Limb (tissue), 2 donors: ENCODE results near the gene HPCA.
A peak's percentile ranks its signal among the peaks of the same experiment; 100 is the strongest.

Experiments
- DNase-seq, 2 donors: peaks; one replicate each; pipeline ENCODE4 v3.0.0-alpha.2; 2016; ENCODE audit errors: extremely low spot score in 2 of 2

The HPCA gene

DNA sequence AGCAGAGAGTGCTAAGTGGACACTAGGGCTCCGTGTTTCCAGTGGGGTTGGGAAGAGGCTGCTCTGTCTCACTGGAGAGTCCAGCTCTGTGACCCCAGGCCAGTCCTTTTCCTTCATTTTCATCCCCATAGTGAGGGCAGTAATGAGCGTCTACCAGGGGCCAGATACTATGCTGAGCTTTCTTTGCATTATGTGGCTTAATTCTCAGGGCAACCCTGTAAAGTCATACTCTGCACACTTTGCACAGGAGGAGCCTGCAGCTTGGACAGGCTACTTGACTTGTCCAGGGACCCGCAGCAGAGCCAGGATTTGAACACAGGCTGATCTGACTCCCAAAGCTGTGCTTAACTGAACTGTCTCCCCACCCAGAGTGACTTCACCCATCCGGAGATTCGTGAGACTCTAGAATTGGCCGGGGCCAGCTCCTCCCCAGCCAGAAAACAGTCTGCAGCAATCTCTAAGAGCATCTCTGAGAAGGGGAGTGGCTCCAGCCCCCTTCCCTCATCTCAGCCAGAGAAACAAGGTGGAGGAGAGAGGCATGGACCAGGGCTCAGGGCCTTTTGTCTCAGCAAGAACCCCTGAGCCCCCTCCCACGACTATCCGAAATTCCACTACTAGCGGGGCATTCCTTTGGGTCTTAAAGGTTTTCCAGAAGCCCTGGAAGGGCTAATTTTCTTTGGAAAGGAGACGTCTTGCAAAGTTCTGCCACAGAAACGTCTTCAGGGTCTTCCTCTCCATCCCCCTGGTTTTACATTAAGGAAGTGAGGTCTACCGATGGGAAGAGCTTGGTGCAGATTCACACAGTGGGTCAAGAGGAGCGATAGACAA is 14.7 kb upstream of the HPCA start:
- peak; percentile 44 to 51 for DNase-seq

DNA sequence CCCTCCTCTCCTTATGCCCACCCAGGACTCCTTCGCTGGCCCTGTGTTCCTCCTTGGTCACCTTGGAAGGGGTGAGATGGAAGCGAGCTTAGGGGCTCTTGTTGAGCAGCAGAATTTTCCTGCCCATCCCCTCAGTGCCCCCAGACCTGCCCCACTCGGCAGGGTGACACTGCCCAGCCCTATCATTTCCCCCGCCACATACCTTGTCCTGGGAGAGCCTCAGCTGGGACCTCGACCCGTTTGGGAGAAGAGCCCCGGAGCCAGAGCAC is 14.2 kb upstream of the HPCA start:
- no peak for DNase-seq

DNA sequence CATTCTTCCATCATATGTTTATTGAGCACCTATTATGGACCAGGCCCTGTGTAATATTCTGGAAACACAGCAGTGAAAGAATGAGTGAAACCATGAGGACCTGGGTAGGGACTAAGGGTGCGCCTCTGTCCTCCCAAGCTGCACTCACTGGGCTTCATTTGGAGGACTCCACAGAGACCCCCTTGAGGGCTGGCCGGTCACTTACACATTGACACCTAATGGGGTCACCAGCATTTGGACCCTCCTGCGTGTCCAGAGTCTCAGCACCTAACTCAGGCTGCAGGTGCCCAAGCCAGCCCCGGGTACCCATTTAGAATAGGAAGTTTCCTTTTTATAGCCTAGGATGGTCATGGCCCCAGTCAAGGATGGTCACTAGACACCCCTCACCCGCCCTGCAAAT is 12.8 kb upstream of the HPCA start:
- no peak for DNase-seq

DNA sequence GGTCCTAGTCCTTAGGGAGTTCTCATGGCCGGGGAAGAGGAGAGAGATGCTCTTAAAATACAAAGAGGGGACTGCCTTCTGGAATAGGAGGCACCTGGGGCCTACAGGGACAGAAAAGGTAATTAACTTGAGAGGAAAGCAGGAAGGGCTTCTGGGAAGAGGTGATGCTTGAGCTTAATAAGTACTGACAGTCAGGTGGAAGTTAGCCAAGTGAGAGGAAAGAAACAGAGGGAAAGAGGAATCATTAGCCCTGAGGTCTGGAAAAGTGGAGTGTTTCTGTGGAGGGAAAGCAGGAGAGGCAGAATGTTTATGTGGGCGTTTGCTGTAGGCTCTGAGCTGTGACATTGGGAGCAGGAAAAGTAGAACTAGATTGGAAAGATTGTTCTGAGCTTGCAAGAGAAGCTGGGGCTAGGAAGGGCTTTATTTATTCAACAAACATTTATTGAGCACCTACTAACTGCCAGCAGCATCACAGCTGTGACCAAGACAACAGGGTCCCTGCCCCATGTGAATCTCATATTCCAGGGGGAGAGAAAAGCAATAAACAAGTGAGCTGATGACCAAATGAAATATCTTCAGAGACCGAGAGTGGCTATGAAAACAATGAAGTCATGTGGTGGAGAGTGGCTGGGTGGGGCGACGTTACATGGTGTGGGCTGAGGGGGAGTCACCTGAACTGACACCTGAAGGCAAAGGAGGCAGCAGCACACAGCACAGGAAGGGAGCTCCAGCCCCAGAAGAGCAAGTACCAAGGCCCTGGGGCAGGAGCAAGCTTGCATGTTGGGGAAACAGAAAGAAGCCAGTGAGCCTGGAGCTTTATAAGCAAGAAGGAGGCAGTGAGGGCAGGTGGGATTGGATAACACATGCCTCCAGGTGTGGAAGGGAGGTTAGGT is 11.2 kb upstream of the HPCA start:
- DNase-seq = no peak

DNA sequence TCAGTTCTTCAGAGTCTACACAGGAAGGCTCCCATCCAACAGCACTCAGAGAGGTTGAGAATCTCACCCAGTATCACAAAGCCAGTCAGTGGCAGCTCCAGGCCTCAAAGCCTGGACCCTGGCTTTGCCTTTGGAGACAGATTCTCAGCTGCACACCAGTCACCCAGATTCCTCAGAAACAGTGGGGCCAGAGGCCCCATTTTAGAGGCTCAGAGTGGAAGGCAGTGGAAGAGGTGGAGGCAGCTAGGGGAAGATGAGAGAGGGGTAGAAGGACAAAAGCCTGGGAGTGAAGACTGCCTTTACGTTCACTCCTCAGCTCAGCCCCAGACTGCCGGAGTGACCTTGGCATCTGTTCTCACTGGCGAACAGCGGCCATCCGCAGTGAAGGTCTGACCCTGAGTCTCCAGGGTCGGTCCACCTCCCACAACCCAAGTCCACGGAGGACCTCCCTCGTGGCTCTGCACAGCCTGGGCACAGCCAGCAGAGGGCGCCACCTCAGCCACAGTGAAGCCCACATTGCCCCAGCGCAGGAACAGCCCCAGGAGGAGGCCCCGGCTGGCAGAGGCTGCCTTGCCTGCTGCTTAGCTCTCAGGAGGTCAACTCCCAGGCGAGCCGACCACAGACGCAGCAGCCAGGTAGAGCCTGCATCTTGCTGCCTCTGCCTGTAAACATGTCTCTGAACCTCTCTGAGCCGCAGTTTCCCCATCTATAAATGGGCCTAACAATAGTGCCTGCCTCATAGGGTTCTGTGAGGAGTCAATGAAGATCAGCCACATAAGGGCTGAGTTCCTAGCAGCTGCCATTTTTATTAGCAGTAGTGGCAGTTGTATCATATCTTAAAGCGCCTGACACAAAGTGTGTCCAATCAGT is 9.7 kb upstream of the HPCA start:
- DNase-seq = peak in 1 of 2 donors; percentile 66

DNA sequence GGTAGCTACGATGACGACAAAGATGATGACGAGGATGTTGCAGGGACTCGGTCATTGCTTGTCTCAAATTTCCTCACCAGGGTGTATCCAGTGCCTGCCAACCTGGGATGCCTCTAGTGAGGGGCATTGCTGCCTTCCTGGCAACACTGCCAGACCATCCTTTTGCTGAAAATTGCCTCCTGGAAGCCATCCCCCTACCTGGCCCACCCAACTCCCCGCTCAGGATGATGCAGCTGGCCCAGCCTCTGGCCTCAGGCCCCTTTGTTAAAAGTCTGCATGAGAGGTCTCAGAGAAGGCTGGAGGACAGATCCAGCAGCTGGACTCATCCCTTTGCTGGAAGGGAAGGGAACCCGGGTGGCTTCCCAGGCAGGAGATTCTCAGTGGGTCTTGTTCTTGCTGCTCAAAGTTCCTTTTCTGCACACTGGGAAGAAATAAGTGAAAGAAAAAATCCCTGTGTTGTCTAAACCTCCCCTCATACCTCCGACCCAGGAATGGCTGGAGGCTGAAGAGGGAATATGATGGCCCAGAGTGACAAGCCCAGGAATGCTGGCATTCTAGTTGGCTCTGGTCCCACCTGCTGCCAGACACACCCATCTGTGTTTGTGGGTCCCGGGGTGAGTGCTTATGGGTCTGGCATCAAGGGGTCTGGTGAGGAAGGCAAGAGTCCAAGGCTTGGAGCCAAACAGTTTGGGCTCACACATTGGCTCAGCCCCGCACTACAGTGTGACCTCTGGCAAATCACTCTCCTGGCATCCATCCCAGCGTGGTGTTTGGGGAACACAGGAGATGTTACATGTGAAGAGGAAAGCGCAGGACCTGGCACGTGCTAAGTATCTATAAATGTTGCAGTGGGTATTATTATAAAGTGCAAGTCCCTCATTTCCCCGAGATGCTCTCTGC is 8.8 kb upstream of the HPCA start:
- DNase-seq = no peak

DNA sequence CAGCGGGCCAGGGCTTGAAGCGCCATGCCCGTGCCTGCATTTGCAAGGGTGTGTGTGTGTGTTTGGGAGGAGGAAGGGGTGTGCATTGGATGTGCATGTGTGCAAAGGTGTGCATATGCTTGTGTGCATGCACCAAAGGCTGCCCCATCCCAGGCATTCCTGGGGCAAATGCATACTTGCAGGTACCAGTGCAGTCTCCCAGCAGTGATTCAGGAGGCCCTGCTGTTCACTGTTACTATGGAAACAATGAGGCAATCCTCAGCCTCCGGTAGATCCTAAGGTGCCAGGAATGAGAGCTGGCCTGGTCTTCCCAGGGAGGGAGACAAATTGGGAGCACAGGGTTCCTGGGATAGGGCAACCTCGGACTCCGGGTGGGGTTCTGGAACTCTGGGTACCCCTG is 8.1 kb upstream of the HPCA start:
- no peak for DNase-seq

DNA sequence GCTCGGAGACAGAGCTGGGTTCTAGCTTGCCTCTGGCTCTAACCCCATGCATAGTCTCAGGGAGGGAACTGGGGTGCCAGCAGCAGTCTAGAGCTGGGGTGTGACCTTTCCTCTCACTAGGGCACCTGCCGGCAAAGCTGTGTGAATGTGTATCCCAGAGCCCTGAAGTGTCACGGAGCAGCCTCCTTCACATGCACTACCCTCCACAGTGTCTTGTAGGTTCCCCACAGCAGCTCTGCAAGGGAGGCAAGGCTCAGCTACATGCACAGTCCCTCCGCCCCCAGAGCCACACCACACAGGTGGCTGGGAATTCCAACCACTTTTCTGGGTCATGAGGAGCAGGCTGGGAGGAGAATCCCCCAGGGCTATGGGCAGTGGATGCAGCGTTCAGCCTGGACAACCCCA is 7.7 kb upstream of the HPCA start:
- DNase-seq = no peak

DNA sequence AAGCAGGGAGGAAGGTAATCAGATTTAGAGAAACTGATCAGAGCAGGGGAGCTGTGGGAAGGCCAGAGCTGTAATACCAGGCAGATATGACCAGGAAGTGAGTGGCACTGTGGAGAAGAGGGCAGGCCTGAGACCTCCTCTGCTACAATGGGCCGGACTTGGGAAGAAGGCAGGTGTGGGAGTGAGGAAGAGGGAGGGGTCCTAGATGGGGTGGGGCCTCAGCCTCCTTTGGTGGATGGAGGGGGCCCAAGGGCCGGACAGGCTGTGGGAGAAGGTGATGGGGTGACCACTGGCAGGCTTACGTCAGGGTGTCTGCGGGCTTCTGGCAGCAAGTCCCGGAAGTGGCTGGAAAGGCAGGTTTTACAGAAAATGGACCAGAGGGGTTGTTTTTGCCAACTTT is 5.0 kb upstream of the HPCA start:
- DNase-seq = no peak

DNA sequence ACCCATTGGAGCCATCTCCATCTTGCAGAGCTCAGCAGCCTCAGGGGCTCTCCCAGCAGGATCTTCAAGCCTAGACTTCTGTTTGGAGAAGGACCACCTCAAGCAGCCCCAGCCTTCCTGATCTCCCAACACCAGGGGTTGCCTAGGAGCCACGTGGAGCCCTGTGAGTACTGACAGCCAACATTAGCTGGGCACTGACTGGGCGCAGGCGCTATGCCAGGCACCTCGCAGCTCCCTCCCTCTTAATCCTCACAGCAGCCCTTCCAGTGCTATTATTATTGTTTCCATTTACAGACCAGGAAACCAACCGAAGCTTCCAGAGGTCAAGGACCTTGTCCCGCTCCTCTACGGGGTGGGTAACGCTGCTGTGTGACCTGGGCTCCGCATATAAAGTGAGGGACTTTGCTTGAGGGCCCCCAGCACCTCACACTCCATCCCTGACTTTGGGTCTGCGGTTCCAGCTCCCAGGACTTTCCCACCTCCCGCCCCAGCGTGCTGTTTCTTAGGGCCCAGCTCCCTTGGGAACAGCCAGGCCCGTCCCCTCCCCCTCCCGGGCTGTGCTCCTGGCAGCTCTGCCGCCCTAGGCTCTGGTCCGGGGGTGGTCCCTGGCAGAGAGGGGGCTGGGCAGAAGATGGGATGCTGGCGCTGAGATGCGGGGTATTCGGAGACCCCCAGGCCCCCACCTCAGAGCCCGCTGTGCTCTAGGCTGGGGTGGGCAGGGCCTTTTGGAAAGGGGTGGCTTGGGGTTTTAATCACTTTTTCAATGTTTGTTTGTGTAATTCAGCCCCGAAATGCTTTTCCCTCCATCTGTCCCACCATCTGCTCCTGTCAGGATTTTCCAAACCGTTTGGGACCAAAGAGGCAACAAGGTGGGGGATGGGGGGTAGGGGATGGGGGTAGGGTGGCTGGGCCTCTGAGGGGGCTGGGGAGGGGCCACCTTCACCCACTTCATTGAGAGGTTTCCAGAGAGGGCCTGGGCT is 4.1 kb upstream of the HPCA start:
- no peak for DNase-seq

DNA sequence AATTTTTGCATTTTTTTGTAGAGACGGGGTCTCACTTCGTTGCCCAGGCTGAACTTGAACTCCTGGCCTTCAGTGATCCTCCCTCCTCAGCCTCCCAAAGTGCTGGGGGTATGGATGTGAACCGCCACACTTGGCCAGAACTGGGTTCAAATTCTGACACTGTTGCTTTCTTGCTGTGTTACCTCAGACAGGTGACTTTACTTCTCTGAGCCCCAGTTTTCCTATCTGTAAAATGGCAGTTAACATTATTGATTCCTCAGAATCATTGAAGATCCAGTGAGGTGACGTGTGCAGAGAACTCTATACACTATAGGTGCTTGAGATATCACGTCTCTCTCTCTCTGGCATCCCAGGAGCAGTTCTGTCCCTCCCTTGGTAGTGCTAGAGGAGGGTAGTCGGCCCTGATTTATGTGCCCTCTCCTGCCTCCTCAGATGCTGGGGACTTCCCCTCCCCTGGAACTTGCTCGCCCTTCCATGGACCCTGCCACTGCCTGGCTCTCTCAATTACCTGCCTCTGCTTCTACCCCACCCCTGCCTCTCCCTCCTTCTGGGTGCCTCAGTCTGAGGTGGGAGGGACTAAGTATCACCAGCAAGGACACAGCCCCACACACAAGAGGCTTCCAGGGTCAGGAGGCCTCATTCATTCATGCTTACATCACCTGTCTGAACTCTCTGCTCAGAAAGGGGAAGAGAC is 2.8 kb upstream of the HPCA start:
- no peak for DNase-seq

DNA sequence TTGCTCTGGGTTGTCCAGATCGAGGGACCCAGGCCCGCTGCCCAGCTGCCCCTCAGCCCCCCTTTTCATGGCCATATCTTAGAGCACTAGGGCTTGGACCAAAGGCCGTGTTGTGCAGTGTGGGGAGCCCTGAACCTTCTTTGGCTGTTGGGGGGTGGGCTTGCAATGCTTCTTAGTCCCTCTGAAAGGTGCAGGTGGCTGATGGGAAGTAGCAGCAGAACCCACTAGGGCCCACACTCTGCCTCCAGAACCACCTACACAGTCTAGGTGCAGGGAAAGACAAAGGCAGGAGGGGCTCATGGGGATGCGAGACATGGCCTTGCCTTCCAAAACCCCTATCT is 2.3 kb upstream of the HPCA start:
- no peak for DNase-seq

DNA sequence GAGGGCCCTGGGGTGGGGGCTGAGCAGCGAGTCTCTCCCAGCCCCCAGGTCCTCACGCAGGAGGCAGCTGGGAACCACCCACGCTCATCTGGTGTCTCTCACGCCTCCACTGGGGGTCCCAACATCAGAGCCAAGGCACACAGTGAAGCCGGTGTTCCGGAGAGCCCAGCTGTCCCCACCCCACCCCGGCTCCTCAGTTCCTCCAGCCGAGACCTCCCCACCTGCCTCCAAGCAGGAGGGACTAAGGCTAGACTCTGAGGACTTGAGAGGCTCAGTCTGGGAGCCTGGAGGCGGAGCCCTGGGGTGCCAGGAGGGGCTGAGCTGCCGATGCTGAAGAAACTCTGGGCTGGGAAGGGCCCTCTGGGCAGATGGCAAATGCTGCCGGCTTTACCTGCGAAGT is 1.6 kb upstream of the HPCA start:
- no peak for DNase-seq

DNA sequence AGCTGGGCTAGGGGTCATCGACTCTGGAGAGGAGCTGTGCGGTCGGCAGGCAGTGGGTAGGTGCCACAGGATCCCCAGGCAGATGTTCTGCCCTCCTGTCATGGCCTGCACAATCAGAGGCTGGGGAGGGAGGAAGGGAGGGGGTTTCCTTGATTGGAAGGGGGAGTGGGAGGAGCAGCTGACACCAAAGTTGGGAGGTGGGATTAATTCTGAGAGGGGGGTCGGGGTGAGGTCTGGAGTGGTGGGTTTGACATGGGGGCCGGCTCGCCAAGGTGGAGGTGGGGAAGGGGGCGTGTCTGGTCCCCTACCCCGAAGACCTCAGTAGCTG is 651 bp upstream of the HPCA start:
- DNase-seq = no peak

DNA sequence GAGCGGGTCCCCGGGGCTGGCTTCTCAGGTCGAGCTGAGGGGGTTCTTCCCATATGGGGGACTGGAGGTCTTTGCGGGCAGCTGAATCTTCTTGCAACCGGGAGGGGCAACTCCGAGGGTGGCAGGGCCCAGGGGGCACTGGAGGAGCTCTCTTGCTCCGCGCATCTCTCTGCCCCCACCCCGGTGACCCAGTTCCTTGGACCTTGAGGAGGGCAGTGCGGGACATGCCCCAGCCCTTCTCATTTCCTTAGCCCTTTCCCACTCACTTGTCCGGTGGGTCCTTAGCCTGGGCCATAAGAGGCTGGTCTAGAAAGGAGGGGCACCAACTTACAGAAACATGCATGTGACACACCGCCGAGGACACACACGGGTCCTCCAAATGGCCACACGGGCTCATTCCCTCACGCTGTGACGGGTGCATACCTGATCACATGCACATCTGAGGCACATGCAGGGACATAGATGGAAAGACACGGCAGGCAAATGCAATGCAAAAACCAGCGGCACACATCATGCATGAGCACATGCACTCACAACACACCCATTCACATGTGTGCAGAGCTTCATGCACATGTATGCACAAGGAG is 630 bp downstream of the HPCA start:
- no peak for DNase-seq

DNA sequence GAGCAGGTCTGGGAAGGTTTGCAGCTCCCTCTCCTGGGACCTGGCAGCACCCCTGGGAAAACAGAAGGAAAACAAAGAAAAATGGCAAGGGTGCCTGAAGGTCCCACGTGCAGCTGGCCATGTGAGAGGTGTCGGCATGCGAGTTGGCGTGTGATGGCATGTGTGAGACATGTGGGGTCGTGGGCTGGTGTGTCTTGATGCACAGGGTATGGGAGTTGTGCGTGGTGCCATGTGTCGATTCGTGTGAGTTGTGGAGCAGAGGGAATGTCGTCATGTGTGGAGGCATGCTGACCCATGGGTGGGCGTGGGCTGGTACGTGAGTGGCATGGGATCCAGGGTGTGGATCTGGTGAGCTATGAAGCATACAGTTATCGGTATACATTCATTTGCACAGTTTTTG is 1.3 kb downstream of the HPCA start:
- DNase-seq = no peak

DNA sequence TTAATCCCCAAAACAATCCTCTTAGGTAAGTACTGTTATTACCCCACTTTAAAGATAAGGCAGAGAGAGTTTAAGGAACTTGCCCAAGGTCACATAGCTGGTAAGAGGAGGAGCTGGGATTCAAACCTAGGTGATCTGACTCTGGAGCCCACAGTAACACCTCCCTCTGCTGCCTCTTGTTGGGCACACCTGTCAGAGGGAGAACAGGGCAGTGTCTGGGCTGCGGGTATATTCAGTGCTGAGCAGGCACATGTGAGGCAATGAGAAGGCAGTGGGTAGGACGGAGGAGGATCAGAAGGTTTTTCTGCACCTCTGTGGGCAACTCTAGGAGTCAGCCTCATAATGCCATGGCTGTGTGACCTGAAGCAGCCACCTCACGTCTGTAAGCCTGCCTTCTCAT is 1.8 kb downstream of the HPCA start:
- no peak for DNase-seq

DNA sequence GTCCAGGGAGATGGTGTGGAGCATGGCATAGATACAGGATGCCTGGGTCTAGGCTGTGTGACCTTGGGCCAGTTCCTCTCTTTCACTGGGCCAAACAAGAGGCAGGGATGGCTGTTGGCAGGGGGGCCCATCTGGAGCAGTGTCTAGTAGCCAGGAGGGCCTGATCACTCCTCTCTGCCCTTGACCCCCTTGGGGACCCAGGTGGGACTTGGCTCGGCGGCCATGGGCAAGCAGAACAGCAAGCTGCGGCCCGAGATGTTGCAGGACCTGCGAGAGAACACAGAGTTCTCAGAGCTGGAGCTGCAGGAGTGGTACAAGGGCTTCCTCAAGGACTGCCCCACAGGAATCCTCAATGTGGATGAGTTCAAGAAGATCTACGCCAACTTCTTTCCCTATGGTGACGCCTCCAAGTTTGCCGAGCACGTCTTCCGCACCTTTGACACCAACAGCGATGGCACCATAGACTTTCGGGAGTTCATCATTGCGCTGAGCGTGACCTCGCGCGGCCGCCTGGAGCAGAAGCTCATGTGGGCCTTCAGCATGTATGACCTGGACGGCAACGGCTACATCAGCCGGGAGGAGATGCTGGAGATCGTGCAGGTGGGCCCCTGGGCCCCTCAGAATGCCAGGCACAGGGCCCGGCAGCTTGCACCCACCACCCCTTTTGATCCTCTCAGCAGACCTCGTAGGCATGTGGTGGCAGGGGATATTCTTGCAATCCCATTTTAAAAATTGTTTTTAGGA is 2.6 kb downstream of the HPCA start:
- DNase-seq = no peak
